Activated CD4-positive, alpha-beta T cell treated with anti-CD3 and anti-CD28 coated beads for 36 hours (primary cell): Measurements from ENCODE around the gene THAP9. TPM values are rescaled to one million over a fixed set of nuclear protein-coding genes. Genes with fewer than 3 reads are reported as not detected.

Source experiments
- ATAC-seq: fragments of 200-7000 bp; cut with Tn5 transposase; one replicate; pipeline ENCODE4 v1.10.0; 2021; ENCODE audit warnings: mild to moderate bottlenecking, moderate library complexity
- CTCF ChIA-PET: fragments of 350-600 bp; sonication (Branson Sonifier 250); formaldehyde crosslinking; loops from one replicate; lab custom pipeline; 2021; ENCODE audit warnings: antibody characterized with exemption; lab: Charles Lee
- POLR2A ChIA-PET: fragments of 350-600 bp; sonication (Branson Sonifier 250); formaldehyde crosslinking; loops from one replicate; lab custom pipeline; 2021; ENCODE audit warnings: antibody characterized with exemption, inconsistent platforms; lab: Charles Lee
- DNase-seq: peaks from one replicate; pipeline ENCODE4 v3.0.0-alpha.2; 2020
- H3K27ac Mint-ChIP-seq: one replicate; pipeline ENCODE4 v1.8.0; 2021; ENCODE audit warnings: mixed read lengths
- H3K27me3 Mint-ChIP-seq: one replicate; pipeline ENCODE4 v1.8.0; 2021; ENCODE audit warnings: mixed read lengths
- H3K36me3 Mint-ChIP-seq: one replicate; pipeline ENCODE4 v1.8.0; 2021; ENCODE audit warnings: low read depth, mixed read lengths
- H3K4me1 Mint-ChIP-seq: one replicate; pipeline ENCODE4 v1.8.0; 2021; ENCODE audit warnings: mixed read lengths
- H3K4me3 Mint-ChIP-seq: one replicate; pipeline ENCODE4 v1.8.0; 2021; ENCODE audit warnings: mild to moderate bottlenecking, moderate library complexity, mixed read lengths
- H3K9me3 Mint-ChIP-seq: one replicate; pipeline ENCODE4 v1.8.0; 2021; ENCODE audit warnings: low read depth, mixed read lengths
- intact Hi-C, 2 experiments: fragments of 100-400 bp; cut with DNase I in 1 of 2; cut with micrococcal nuclease in 1 of 2; formaldehyde crosslinking; loops; one replicate each; pipeline versions ENCODE4 v1.14.2 to v1.15.1; 2022 to 2024; cut with DNase I, micrococcal nuclease
- total RNA-seq, 2 experiments: library from RNA; stranded (reverse); gene quantifications; one replicate each; pipeline ENCODE4 v1.2.3, GENCODE V29; 2021

The THAP9 gene
- total RNA-seq, 2 experiments from 2014 or later, result 1.7 to 2.6 TPM

DNA sequence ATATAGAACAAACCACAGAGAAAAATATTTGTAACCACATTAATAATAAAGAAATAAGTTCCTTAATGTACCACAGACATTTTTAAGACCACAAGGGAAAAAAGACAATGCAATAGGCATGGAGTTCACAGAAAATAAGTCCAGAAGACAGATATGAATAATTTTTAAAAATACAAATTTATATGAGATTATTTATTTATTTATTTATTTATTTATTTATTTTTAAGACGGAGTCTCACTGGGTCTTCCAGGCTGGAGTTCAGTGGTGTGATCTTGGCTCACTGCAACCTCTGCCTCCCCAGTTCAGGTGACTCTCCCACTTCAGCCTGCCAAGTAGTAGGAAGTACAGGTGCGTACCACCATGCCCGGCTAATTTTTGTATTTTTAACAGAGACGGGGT is 53.7 kb downstream of the THAP9 start:
- intact Hi-C loops, result no loop called here
- Mint-ChIP-seq H3K27ac (no peak overlapping the region), H3K9me3 (no peaks in the 10 kb centered on the region), H3K36me3 (peaks cover 25% of the 10 kb centered on the region), H3K4me3 (no peak overlapping the region), H3K4me1 (peaks cover 11% of the 10 kb centered on the region), H3K27me3 (no peaks in the 10 kb centered on the region)
- POLR2A ChIA-PET, result no interaction called here
- no peak for ATAC-seq
- CTCF ChIA-PET, result no interaction called here
- no peak for DNase-seq

DNA sequence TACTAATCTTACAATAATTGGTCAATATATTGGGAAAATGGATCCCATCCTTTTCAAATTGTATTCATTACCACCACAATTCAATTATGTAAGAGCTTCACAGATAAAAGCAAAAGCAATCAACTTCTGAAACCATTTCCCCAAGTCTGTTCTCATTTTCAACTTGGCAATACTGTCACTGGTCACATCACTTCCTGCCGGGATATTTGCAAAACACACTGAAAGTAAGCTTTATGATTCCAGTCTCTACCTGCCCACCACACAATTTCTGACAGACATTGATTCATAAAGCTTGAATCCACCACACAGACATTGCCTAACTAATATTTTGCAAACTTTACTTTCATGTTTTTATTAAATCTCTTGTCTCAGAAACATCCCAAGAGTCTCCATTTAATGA is 56.5 kb downstream of the THAP9 start:
- POLR2A ChIA-PET, result no interaction called here
- H3K27ac Mint-ChIP-seq, result no peak overlapping the region

DNA sequence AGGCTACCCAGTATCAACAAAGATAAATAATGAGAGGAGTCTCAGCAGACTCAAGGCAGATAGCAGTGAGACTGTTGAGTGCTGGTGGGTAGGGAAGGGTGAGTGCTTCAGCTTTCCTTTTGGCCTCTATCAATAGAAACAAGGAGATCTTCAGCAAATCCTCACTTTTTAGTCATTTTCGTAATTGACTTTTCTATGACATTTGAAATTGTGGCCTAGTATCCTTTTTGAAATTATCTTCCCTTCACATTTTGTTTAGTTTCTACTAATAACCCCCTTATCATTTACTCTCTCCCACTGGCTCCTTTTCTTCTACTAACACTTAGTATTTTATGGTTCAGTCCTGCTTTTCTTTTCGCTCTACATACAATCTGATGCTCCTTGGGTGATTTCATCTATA is 65.2 kb downstream of the THAP9 start:
- intact Hi-C loops, result no loop called here
- ChIA-PET CTCF (interaction anchor here (1.5 to 1.8 kb wide), 2 partner anchors 12 to 40 kb away, joined by 3 to 4 read pairs; no protein-coding TSS in a partner anchor), POLR2A (no interaction called here)
- DNase-seq (no peak), ATAC-seq (no peak)
- Mint-ChIP-seq H3K4me1 (no peaks in the 10 kb centered on the region), H3K36me3 (peaks cover 54% of the 10 kb centered on the region), H3K27ac (no peak overlapping the region), H3K9me3 (no peaks in the 10 kb centered on the region), H3K4me3 (no peak overlapping the region), H3K27me3 (no peaks in the 10 kb centered on the region)

More for the DNA sequence above, 56.5 kb downstream of the THAP9 start:
- DNase-seq (no peak), ATAC-seq (peak; percentile 47)
- Mint-ChIP-seq H3K4me3 (no peak overlapping the region), H3K27me3 (no peaks in the 10 kb centered on the region), H3K36me3 (peaks cover 30% of the 10 kb centered on the region), H3K9me3 (no peaks in the 10 kb centered on the region), H3K4me1 (peaks cover 10% of the 10 kb centered on the region)
- intact Hi-C loops, result no loop called here
- CTCF ChIA-PET, result interaction anchor here (0.7 to 1.3 kb wide), 3 partner anchors 11 to 60 kb away, joined by 3 to 4 read pairs (median 3); no protein-coding TSS in a partner anchor

DNA sequence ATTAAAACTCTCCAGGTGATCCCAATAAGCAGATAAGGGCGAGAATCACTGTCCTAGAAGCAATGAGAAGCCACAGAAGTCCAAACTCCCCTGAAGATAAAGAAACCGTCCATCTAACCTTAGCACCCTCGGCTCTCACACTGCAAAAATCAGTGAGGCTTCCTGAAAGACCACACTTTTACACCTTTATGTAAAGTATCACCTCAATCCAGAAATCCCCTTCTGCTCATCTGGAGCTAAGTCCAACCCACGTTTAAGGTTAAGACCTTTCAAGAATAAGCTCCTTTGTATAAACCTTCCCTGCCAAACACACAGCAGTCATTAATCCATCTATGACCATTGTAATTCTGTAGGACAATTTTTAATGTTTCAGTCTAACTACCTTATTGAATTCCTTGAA is 68.4 kb downstream of the THAP9 start:
- DNase-seq (no peak), ATAC-seq (no peak)
- intact Hi-C loops, result no loop called here
- ChIA-PET POLR2A (no interaction called here), CTCF (interaction anchor here (0.7 kb wide), 1 partner anchor 770 kb away, joined by 3 read pairs; no protein-coding TSS in a partner anchor)
- Mint-ChIP-seq H3K4me3 (no peak overlapping the region), H3K4me1 (no peaks in the 10 kb centered on the region), H3K27me3 (no peaks in the 10 kb centered on the region), H3K36me3 (peaks cover 48% of the 10 kb centered on the region), H3K9me3 (no peaks in the 10 kb centered on the region), H3K27ac (no peak overlapping the region)

DNA sequence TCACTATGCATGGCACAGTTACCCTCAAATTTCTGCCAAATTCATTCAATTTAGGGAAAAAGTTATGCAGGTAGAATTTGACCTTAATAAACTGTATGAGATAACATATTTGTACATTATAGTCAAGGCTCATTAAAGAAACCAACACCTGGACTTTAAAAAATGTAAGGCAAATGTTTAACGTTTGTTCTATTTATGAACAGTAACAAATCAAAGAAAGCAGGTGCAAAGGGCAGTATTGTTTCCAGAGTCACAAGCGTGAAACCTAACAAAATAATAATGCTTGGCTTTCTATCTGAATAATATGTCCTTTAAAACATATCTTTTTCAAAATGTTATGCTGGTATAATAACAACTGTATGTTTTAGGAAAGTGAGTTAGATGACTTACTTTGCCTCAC is 68.9 kb downstream of the THAP9 start:
- ChIA-PET POLR2A (no interaction called here), CTCF (no interaction called here)
- H3K27ac Mint-ChIP-seq, result no peak overlapping the region
- no peak for ATAC-seq
- no peak for DNase-seq
- no peaks in the 10 kb centered on the region for H3K4me1 Mint-ChIP-seq
- no peaks in the 10 kb centered on the region for H3K27me3 Mint-ChIP-seq
- peaks cover 48% of the 10 kb centered on the region for H3K36me3 Mint-ChIP-seq
- H3K9me3 Mint-ChIP-seq, result no peaks in the 10 kb centered on the region
- intact Hi-C loops, result no loop called here
- H3K4me3 Mint-ChIP-seq, result no peak overlapping the region

Other genes starting within 250 kb of the THAP9 start
- 1 to 10 TPM; 1.3 to 1.7 TPM for gene SCD5, start 101.9 kb upstream of the THAP9 start, total RNA-seq
- gene SEC31A, start 9.6 kb upstream of the THAP9 start, total RNA-seq, result 100 to 1,000 TPM in 1 of 2 experiments, 10 to 100 TPM in 1; 80.3 to 124 TPM
- 10 to 100 TPM; 23.5 to 31.7 TPM for gene LIN54, start 110.1 kb downstream of the THAP9 start, total RNA-seq
- gene COPS4, start 134.4 kb downstream of the THAP9 start, total RNA-seq, result 10 to 100 TPM; 35.7 to 35.9 TPM
- gene PLAC8, start 214.0 kb downstream of the THAP9 start, total RNA-seq, result 10 to 100 TPM; 54.4 to 72.3 TPM